ENCODE measurements around the gene ARHGAP19.

The ARHGAP19 gene

GRCh38 chr10:97183314-97183713 is 109.1 kb downstream of the ARHGAP19 start:
- DNase-seq (ENCODE audit: low spot score) = no peak
- Histone ChIP-seq H3K27ac (no peak overlapping the region), H3K4me3 (no peak overlapping the region)
- TF ChIP-seq, protein P1, sequence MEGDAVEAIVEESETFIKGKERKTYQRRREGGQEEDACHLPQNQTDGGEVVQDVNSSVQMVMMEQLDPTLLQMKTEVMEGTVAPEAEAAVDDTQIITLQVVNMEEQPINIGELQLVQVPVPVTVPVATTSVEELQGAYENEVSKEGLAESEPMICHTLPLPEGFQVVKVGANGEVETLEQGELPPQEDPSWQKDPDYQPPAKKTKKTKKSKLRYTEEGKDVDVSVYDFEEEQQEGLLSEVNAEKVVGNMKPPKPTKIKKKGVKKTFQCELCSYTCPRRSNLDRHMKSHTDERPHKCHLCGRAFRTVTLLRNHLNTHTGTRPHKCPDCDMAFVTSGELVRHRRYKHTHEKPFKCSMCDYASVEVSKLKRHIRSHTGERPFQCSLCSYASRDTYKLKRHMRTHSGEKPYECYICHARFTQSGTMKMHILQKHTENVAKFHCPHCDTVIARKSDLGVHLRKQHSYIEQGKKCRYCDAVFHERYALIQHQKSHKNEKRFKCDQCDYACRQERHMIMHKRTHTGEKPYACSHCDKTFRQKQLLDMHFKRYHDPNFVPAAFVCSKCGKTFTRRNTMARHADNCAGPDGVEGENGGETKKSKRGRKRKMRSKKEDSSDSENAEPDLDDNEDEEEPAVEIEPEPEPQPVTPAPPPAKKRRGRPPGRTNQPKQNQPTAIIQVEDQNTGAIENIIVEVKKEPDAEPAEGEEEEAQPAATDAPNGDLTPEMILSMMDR (IDR thresholded peaks at IDR 0.05) = no peak

DNA sequence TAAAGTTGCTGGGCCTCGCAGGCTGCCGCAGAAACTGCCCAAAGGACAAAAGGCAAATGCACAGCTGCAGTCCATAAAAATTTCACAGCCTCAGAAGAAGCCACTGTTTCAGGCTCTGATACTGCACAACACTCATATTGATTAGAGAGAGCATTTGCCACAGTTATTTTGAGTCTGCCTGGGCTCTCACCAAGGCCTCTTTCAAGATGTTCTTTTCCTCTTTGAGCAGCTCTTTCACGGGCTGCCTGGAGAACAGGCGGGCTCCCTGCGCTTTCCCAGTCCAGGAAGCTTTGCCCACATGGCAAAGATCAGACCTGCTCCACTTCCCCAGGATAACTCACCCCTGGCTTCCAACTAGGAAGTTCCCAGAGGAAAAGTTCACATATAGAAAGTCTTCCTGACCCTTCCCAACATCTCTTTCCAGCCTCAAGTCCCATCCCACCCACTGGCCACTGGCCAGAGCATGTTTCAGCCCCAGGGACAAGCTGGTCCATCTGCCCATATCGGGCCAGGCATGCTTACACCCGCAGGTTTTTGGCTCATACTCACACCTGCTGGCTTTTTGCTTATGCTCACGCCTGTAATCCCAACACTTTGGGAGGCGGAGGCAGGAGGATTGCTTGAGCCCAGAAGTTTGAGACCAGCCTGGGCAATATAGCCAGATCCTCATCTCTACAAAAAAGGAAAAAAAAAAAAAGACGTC is 110.0 kb downstream of the ARHGAP19 start:
- no peak for DNase-seq (ENCODE audit: low spot score)
- no peak overlapping the region for H3K4me3 ChIP-seq
- H3K27ac ChIP-seq = no peak overlapping the region
- TF ChIP-seq, protein P1 (IDR thresholded peaks at IDR 0.05) = no peak

DNA sequence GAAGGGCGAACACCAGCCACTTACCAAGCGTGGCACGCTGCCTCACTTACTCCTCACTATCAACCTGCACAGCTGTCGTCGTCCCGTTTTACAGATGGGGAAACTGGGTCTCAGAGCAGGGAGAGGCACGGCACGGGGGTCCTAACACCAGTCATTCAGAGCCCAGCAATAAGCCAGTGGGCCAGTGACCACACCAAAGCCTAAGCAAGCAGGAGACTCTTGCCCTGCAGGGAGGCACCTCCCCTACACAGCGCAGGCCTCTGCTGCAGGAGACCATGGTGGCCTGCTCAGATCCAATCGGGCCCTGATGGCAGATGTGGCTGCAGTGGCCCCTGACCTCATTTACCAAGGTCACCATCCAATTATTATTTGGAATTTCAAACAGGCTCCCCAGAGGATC is 111.5 kb downstream of the ARHGAP19 start:
- DNase-seq (ENCODE audit: low spot score) = no peak
- no peak overlapping the region for H3K27ac ChIP-seq
- TF ChIP-seq, protein P1 (IDR thresholded peaks at IDR 0.05) = no peak
- H3K4me3 ChIP-seq = no peak overlapping the region

GRCh38 chr10:97180363-97180755 is 112.1 kb downstream of the ARHGAP19 start:
- no peak overlapping the region for H3K27ac ChIP-seq

GRCh38 chr10:97179731-97180362 is 112.6 kb downstream of the ARHGAP19 start:
- peak overlapping the region; percentile 44 for H3K4me3 ChIP-seq
- TF ChIP-seq, protein P1 (IDR thresholded peaks at IDR 0.05) = no peak
- no peak for DNase-seq (ENCODE audit: low spot score)
- H3K27ac ChIP-seq = no peak overlapping the region

More at GRCh38 chr10:97180363-97180755, 112.1 kb downstream of the ARHGAP19 start:
- H3K4me3 ChIP-seq = no peak overlapping the region
- DNase-seq (ENCODE audit: low spot score) = no peak
- TF ChIP-seq, protein P1 (IDR thresholded peaks at IDR 0.05) = no peak

DNA sequence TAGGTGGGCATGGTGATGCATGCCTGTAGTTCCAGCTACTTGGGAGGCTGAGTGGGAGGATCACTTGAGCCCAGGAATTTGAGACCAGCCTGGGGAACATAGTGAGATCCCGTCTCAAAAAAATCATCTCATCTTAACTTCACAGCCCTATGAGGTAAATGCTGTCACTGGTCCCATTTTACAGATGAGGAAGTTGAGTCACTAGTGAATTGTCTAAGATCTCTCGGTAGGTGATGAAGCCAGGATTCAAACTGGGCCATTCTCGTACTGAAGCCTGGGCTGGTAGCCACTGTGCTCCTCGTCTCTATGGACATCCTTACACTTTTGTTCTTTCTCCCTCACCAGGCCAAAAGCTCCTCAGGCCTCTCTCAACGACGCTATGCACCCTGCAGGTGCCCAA is 113.1 kb downstream of the ARHGAP19 start:
- DNase-seq (ENCODE audit: low spot score) = no peak
- Histone ChIP-seq H3K4me3 (peak overlapping the region; percentile 44), H3K27ac (no peak overlapping the region)
- TF ChIP-seq, protein P1 (IDR thresholded peaks at IDR 0.05) = no peak

DNA sequence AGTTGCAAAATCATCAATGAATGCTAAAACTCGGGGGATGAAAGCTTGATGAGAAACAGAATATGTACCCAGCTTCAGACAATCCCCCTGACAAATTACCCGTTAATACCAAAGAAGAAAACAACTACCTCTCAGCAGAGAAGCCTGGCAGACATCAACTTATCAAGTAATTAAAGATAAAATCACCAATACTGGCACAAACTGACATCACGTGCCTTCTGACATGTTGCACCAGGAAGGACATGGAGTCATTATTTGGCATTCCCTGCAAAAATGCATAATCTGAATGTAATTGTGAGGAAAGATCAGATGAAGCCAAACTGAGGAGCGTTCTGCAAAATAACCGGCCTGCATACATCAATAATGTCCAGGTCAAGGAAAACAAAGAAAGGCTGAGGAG is 114.4 kb downstream of the ARHGAP19 start:
- no peak for DNase-seq (ENCODE audit: low spot score)
- Histone ChIP-seq H3K4me3 (no peak overlapping the region), H3K27ac (no peak overlapping the region)
- TF ChIP-seq, protein P1 (IDR thresholded peaks at IDR 0.05) = no peak

Data from coronary artery (tissue), 2 donors.